ENCODE results near the gene CCDC102A. TPM values are rescaled to one million over a fixed set of nuclear protein-coding genes. Genes with fewer than 3 reads are reported as not detected.
A peak's percentile ranks its signal among the peaks of the same experiment; 100 is the strongest.
"Not testable (repeated sequence)": the region's sequence is repeated elsewhere in the genome, so short reads cannot be mapped to it uniquely, and the experiment has no call there.

The CCDC102A gene
- total RNA-seq, 2 experiments from 2014 or later = 8.8 to 9.0 TPM

- Mint-ChIP-seq H3K27ac (no peak overlapping the region), H3K4me3 (no peak overlapping the region), H3K9me3 (ENCODE audit: low read depth) (no peaks in the 10 kb centered on the region), H3K36me3 (ENCODE audit: low read depth) (no peaks in the 10 kb centered on the region), H3K27me3 (no peaks in the 10 kb centered on the region), H3K4me1 (peaks cover 36% of the 10 kb centered on the region)
- CTCF ChIA-PET = no interaction called here
- intact Hi-C loops (cut with DNase I, micrococcal nuclease) = no loop called here
- no peak for DNase-seq
- POLR2A ChIA-PET = no interaction called here
- ATAC-seq = peak; percentile 32
These were observed 12.0 kb upstream of the CCDC102A start for GRCh38 chr16:57548408-57548807.

GRCh38 chr16:57547524-57547923, 11.2 kb upstream of the CCDC102A start:
- H3K27ac Mint-ChIP-seq; CTCF ChIA-PET; H3K9me3 Mint-ChIP-seq (ENCODE audit: low read depth); ATAC-seq; intact Hi-C loops (cut with DNase I, micrococcal nuclease); POLR2A ChIA-PET; H3K36me3 Mint-ChIP-seq (ENCODE audit: low read depth); DNase-seq; H3K27me3 Mint-ChIP-seq; H3K4me3 Mint-ChIP-seq: not testable (repeated sequence)
- peaks cover 42% of the 10 kb centered on the region for H3K4me1 Mint-ChIP-seq

- ATAC-seq (peak; percentile 34), DNase-seq (peak; percentile 46)
- H3K36me3 Mint-ChIP-seq (ENCODE audit: low read depth) = no peaks in the 10 kb centered on the region
- intact Hi-C loops (cut with DNase I, micrococcal nuclease) = no loop called here
- ChIA-PET POLR2A (interaction anchor here (0.6 kb wide), 1 partner anchor 377 kb away, joined by 3 read pairs; no protein-coding TSS in a partner anchor), CTCF (no interaction called here)
- no peaks in the 10 kb centered on the region for H3K27me3 Mint-ChIP-seq
- H3K4me3 Mint-ChIP-seq = peak overlapping the region; percentile 38
- H3K27ac Mint-ChIP-seq = peak overlapping the region; percentile 57
- peaks cover 43% of the 10 kb centered on the region for H3K4me1 Mint-ChIP-seq
- no peaks in the 10 kb centered on the region for H3K9me3 Mint-ChIP-seq (ENCODE audit: low read depth)
These were observed 7.8 kb upstream of the CCDC102A start for GRCh38 chr16:57544124-57544653.

- no peak overlapping the region for H3K27ac Mint-ChIP-seq
- H3K27me3 Mint-ChIP-seq = no peaks in the 10 kb centered on the region
- peak overlapping the region; percentile 49 for H3K4me3 Mint-ChIP-seq
- ATAC-seq = no peak
- no peaks in the 10 kb centered on the region for H3K36me3 Mint-ChIP-seq (ENCODE audit: low read depth)
- peaks cover 55% of the 10 kb centered on the region for H3K4me1 Mint-ChIP-seq
- intact Hi-C loops (cut with DNase I, micrococcal nuclease) = no loop called here
- no peak for DNase-seq
- CTCF ChIA-PET = interaction anchor here (0.6 to 1.7 kb wide), 7 partner anchors 10 to 302 kb away, joined by 3 to 6 read pairs (median 4); no protein-coding TSS in a partner anchor
- no peaks in the 10 kb centered on the region for H3K9me3 Mint-ChIP-seq (ENCODE audit: low read depth)
- POLR2A ChIA-PET = interaction anchor here (0.6 kb wide), 1 partner anchor 43 kb away, joined by 3 read pairs; no protein-coding TSS in a partner anchor
These were observed 5.5 kb upstream of the CCDC102A start for GRCh38 chr16:57541754-57542435.

- POLR2A ChIA-PET = interaction anchor here (0.6 kb wide), 1 partner anchor 43 kb away, joined by 3 read pairs; no protein-coding TSS in a partner anchor
- H3K36me3 Mint-ChIP-seq (ENCODE audit: low read depth) = no peaks in the 10 kb centered on the region
- CTCF ChIA-PET = interaction anchor here (0.5 to 1.7 kb wide), 5 partner anchors 13 to 110 kb away, joined by 3 to 5 read pairs (median 3); no protein-coding TSS in a partner anchor
- no peak for DNase-seq
- intact Hi-C loops (cut with DNase I, micrococcal nuclease) = no loop called here
- no peak for ATAC-seq
- peaks cover 55% of the 10 kb centered on the region for H3K4me1 Mint-ChIP-seq
- H3K9me3 Mint-ChIP-seq (ENCODE audit: low read depth) = no peaks in the 10 kb centered on the region
- H3K4me3 Mint-ChIP-seq = no peak overlapping the region
- H3K27me3 Mint-ChIP-seq = no peaks in the 10 kb centered on the region
- peak overlapping the region; percentile 16 for H3K27ac Mint-ChIP-seq
These were observed 4.8 kb upstream of the CCDC102A start for GRCh38 chr16:57540906-57541753.

- CTCF ChIA-PET = interaction anchor here (0.5 to 0.6 kb wide), 2 partner anchors 91 to 111 kb away, joined by 3 read pairs; no protein-coding TSS in a partner anchor
- H3K36me3 Mint-ChIP-seq (ENCODE audit: low read depth) = no peaks in the 10 kb centered on the region
- H3K9me3 Mint-ChIP-seq (ENCODE audit: low read depth) = no peaks in the 10 kb centered on the region
- H3K4me1 Mint-ChIP-seq = peaks cover 59% of the 10 kb centered on the region
- H3K4me3 Mint-ChIP-seq = no peak overlapping the region
- DNase-seq (no peak), ATAC-seq (no peak)
- POLR2A ChIA-PET = no interaction called here
- no peak overlapping the region for H3K27ac Mint-ChIP-seq
- intact Hi-C loops (cut with DNase I, micrococcal nuclease) = no loop called here
- H3K27me3 Mint-ChIP-seq = no peaks in the 10 kb centered on the region
These were observed 4.0 kb upstream of the CCDC102A start for GRCh38 chr16:57540387-57540786.

GRCh38 chr16:57539072-57539796, 2.9 kb upstream of the CCDC102A start:
- POLR2A ChIA-PET = interaction anchor here (0.6 kb wide), 1 partner anchor 249 kb away, joined by 5 read pairs; no protein-coding TSS in a partner anchor
- Mint-ChIP-seq H3K4me1 (peaks cover 61% of the 10 kb centered on the region), H3K27me3 (no peaks in the 10 kb centered on the region), H3K4me3 (no peak overlapping the region), H3K9me3 (ENCODE audit: low read depth) (no peaks in the 10 kb centered on the region), H3K27ac (peak overlapping the region; percentile 82), H3K36me3 (ENCODE audit: low read depth) (no peaks in the 10 kb centered on the region)
- intact Hi-C loops (cut with DNase I, micrococcal nuclease) = loop anchor here (2.0 to 10.0 kb wide), 7 partner anchors 62 to 934 kb away; partner anchors contain the start of genes HERPUD1 (in 1 of the 2), MT2A (in 1 of the 2), USB1 (in 1 of the 2) and ZNF319 (in 1 of the 2)
- ATAC-seq = peak; percentile 34
- CTCF ChIA-PET = interaction anchor here (1.0 kb wide), 1 partner anchor 75 kb away, joined by 3 read pairs; no protein-coding TSS in a partner anchor
- DNase-seq = no peak

GRCh38 chr16:57538235-57538721, 1.9 kb upstream of the CCDC102A start:
- peak; percentile 62 for DNase-seq
- intact Hi-C loops (cut with DNase I, micrococcal nuclease) = loop anchor here (1.0 to 10.0 kb wide), 9 partner anchors 63 to 933 kb away; partner anchors contain the start of genes HERPUD1 (in 1 of the 2), MT2A (in 1 of the 2), USB1 (in 1 of the 2) and ZNF319 (in 1 of the 2)
- peak; percentile 5 for ATAC-seq
- H3K36me3 Mint-ChIP-seq (ENCODE audit: low read depth) = no peaks in the 10 kb centered on the region
- peak overlapping the region; percentile 82 for H3K27ac Mint-ChIP-seq
- H3K27me3 Mint-ChIP-seq = no peaks in the 10 kb centered on the region
- peak overlapping the region; percentile 76 for H3K4me3 Mint-ChIP-seq
- ChIA-PET CTCF (interaction anchor here (1.0 to 1.8 kb wide), 6 partner anchors 7 to 122 kb away, joined by 3 to 9 read pairs (median 6); partner anchors contain the start of gene DOK4), POLR2A (interaction anchor here (0.6 to 1.4 kb wide), 3 partner anchors 76 to 600 kb away, joined by 3 to 5 read pairs (median 4); no protein-coding TSS in a partner anchor)
- peaks cover 62% of the 10 kb centered on the region for H3K4me1 Mint-ChIP-seq
- no peaks in the 10 kb centered on the region for H3K9me3 Mint-ChIP-seq (ENCODE audit: low read depth)

GRCh38 chr16:57537581-57538234, 1.3 kb upstream of the CCDC102A start:
- Mint-ChIP-seq H3K4me3 (peak overlapping the region; percentile 76), H3K27ac (peak overlapping the region; percentile 82)
- intact Hi-C loops (cut with DNase I, micrococcal nuclease) = loop anchor here (1.0 to 10.0 kb wide), 11 partner anchors 35 to 933 kb away; partner anchors contain the start of genes DOK4 (in 1 of the 2), HERPUD1 (in 1 of the 2), MT2A (in 1 of the 2) and USB1 (in 1 of the 2)

More at GRCh38 chr16:57537581-57538234, 1.3 kb upstream of the CCDC102A start:
- ChIA-PET POLR2A (interaction anchor here (0.6 to 1.6 kb wide), 5 partner anchors 64 to 599 kb away, joined by 3 to 5 read pairs (median 4); no protein-coding TSS in a partner anchor), CTCF (interaction anchor here (0.6 to 1.8 kb wide), 11 partner anchors 8 to 426 kb away, joined by 3 to 14 read pairs (median 5); partner anchors contain the start of gene DOK4)
- no peaks in the 10 kb centered on the region for H3K36me3 Mint-ChIP-seq (ENCODE audit: low read depth)
- peaks cover 61% of the 10 kb centered on the region for H3K4me1 Mint-ChIP-seq
- DNase-seq (no peak), ATAC-seq (no peak)
- H3K9me3 Mint-ChIP-seq (ENCODE audit: low read depth) = no peaks in the 10 kb centered on the region
- no peaks in the 10 kb centered on the region for H3K27me3 Mint-ChIP-seq
